Loucy (cell line): ENCODE measurements around the gene SLF2.

ENCODE experiments used
- H2AFZ ChIP-seq: fragments of 200-600 bp; sonication (generic); 2 replicates; pipeline ENCODE4 v1.6.0; 2016; ENCODE audit warnings: antibody characterized with exemption, mild to moderate bottlenecking, low read length, moderate library complexity
- H3F3A ChIP-seq: fragments of 200-600 bp; 2 replicates; pipeline ENCODE4 v1.6.0; 2016; ENCODE audit warnings: antibody characterized with exemption, low read depth, mild to moderate bottlenecking
- H3K27me3 ChIP-seq: fragments of 200-600 bp; sonication (generic); 2 replicates; pipeline ENCODE4 v1.6.1; 2014; ENCODE audit warnings: low read length, mild to moderate bottlenecking; ENCODE audit not compliant: insufficient read depth, poor library complexity, severe bottlenecking
- H3K36me3 ChIP-seq: fragments of 200-600 bp; sonication (generic); 2 replicates; pipeline ENCODE4 v1.6.1; 2016; ENCODE audit warnings: low read length; ENCODE audit not compliant: insufficient read depth
- H3K4me1 ChIP-seq: fragments of 200-600 bp; sonication (generic); 2 replicates; pipeline ENCODE4 v1.5.1; 2014; ENCODE audit warnings: low read length, mild to moderate bottlenecking; ENCODE audit not compliant: insufficient read depth, poor library complexity, severe bottlenecking
- H3K4me2 ChIP-seq: fragments of 200-600 bp; sonication (generic); 2 replicates; pipeline ENCODE4 v1.6.0; 2014; ENCODE audit warnings: antibody characterized with exemption, low read length, low read depth, mild to moderate bottlenecking; ENCODE audit not compliant: poor library complexity, severe bottlenecking
- H3K4me3 ChIP-seq: fragments of 200-600 bp; sonication (generic); 2 replicates; pipeline ENCODE4 v1.5.1; 2014; ENCODE audit warnings: low read length, mild to moderate bottlenecking, mixed read lengths; ENCODE audit not compliant: poor library complexity, severe bottlenecking
- H3K79me2 ChIP-seq: fragments of 200-600 bp; sonication (generic); 2 replicates; pipeline ENCODE4 v1.6.1; 2014; ENCODE audit warnings: low read length; ENCODE audit not compliant: insufficient read depth
- H3K9ac ChIP-seq: fragments of 200-600 bp; sonication (generic); 2 replicates; pipeline ENCODE4 v1.6.0; 2014; ENCODE audit warnings: mild to moderate bottlenecking, low read depth, low read length, moderate library complexity; ENCODE audit not compliant: poor library complexity, severe bottlenecking
- H3K9me2 ChIP-seq: fragments of 200-600 bp; sonication (generic); replicated peaks from 2 replicates; pipeline ENCODE4 v1.6.1; 2016; ENCODE audit warnings: low read depth, low read length, mixed read lengths
- H3K9me3 ChIP-seq: fragments of 200-600 bp; sonication (generic); 2 replicates; pipeline ENCODE4 v1.6.1; 2014; ENCODE audit warnings: mild to moderate bottlenecking, antibody characterized with exemption, low read length, low read depth; ENCODE audit not compliant: insufficient read depth
- H4K20me1 ChIP-seq: fragments of 200-600 bp; sonication (generic); 2 replicates; pipeline ENCODE4 v1.6.0; 2014; ENCODE audit warnings: antibody characterized with exemption, low read length, mild to moderate bottlenecking; ENCODE audit not compliant: insufficient read depth, poor library complexity, severe bottlenecking
- CTCF ChIP-seq: fragments of 200-600 bp; sonication (generic); conservative IDR thresholded peaks from 2 replicates; pipeline ENCODE4 v1.5.1; 2014; ENCODE audit warnings: mild to moderate bottlenecking, antibody characterized with exemption, low read length
- EZH2phosphoT487 ChIP-seq: fragments of 200-600 bp; IDR thresholded peaks from 2 replicates; pipeline ENCODE4 v1.6.1; 2018; ENCODE audit warnings: antibody characterized with exemption, mild to moderate bottlenecking, moderate library complexity, borderline replicate concordance

The SLF2 gene

GRCh38 chr10:100908378-100908777 lies 4.4 kb upstream of the SLF2 start:
- Histone ChIP-seq H3K27me3 (no peaks in the 10 kb centered on the region), H3K4me3 (no peak overlapping the region), H3K4me2 (no peak overlapping the region), H4K20me1 (peaks cover 3% of the 10 kb centered on the region), H3K9ac (peak overlapping the region; percentile 32), H3K4me1 (peaks cover 49% of the 10 kb centered on the region), H3K36me3 (no peaks in the 10 kb centered on the region), H2AFZ (0 out of 2 replicates have a peak overlapping the region, but pooled peaks have one; percentile 19), H3K9me2 (no peaks in the 10 kb centered on the region), H3K79me2 (peaks cover 12% of the 10 kb centered on the region), H3F3A (0 out of 2 replicates have a peak, but pooled peaks cover 2% of the 10 kb centered on the region), H3K9me3 (no peaks in the 10 kb centered on the region)
- no peak for TF ChIP-seq EZH2phosphoT487
- TF ChIP-seq CTCF, result no peak

GRCh38 chr10:100909501-100910263 lies 3.1 kb upstream of the SLF2 start:
- Histone ChIP-seq H3K4me2 (peak overlapping the region; percentile 90), H4K20me1 (peaks cover 16% of the 10 kb centered on the region), H3K79me2 (peaks cover 25% of the 10 kb centered on the region), H3K9ac (peak overlapping the region; percentile 66), H2AFZ (peak overlapping the region; percentile 69), H3F3A (0 out of 2 replicates have a peak, but pooled peaks cover 2% of the 10 kb centered on the region), H3K27me3 (no peaks in the 10 kb centered on the region), H3K4me1 (peaks cover 62% of the 10 kb centered on the region), H3K36me3 (no peaks in the 10 kb centered on the region), H3K9me2 (no peaks in the 10 kb centered on the region), H3K9me3 (no peaks in the 10 kb centered on the region), H3K4me3 (peak overlapping the region; percentile 47)
- TF ChIP-seq EZH2phosphoT487 (no peak), CTCF (no peak)

- Histone ChIP-seq H3K4me1 (peaks cover 75% of the 10 kb centered on the region), H4K20me1 (peaks cover 32% of the 10 kb centered on the region), H3K9me2 (no peaks in the 10 kb centered on the region), H3K9me3 (no peaks in the 10 kb centered on the region), H3F3A (0 out of 2 replicates have a peak, but pooled peaks cover 2% of the 10 kb centered on the region), H3K4me2 (peak overlapping the region; percentile 90), H3K36me3 (peaks cover 1% of the 10 kb centered on the region; the same call in 1 of the 2 replicates), H2AFZ (no peak overlapping the region), H3K9ac (peak overlapping the region; percentile 95), H3K79me2 (peaks cover 39% of the 10 kb centered on the region), H3K27me3 (no peaks in the 10 kb centered on the region), H3K4me3 (peak overlapping the region; percentile 88)
- no peak for TF ChIP-seq CTCF
- TF ChIP-seq EZH2phosphoT487, result no peak
These were observed 1.3 kb upstream of the SLF2 start for GRCh38 chr10:100911472-100911871.
